H1 (cell line): ENCODE data around the gene PPP1R12A. TPM values are rescaled to one million over a fixed set of nuclear protein-coding genes. Genes with fewer than 3 reads are reported as not detected.

ENCODE experiments used
- CTCF ChIA-PET: fragments of 300-600 bp; sonication (Branson Sonifier 250); formaldehyde crosslinking; loops from one replicate; lab custom pipeline; 2021; ENCODE audit not compliant: partially characterized antibody; lab: Charles Lee
- POLR2A ChIA-PET: fragments of 300-600 bp; sonication (Branson Sonifier 250); formaldehyde crosslinking; loops from one replicate; lab custom pipeline; 2021; ENCODE audit warnings: inconsistent platforms; ENCODE audit not compliant: partially characterized antibody; lab: Charles Lee
- DNase-seq, 2 experiments: peaks; one replicate each; pipeline versions ENCODE4 v3.0.0 to v3.0.0-alpha.2; 2010 to 2022; ENCODE audit warnings: low spot score in 2 of 2, low read depth in 1 of 2, mixed read lengths in 1 of 2
- FAIRE-seq: peaks from 2 replicates; lab custom pipeline; 2011; peaks lifted over from hg19 to GRCh38; lab: Jason Lieb, UNC
- H2AFZ ChIP-seq: 2 replicates; pipeline ENCODE4 v1.8.1; 2012; ENCODE audit warnings: low read length, inconsistent platforms
- H2AK5ac ChIP-seq: 2 replicates; pipeline ENCODE4 v1.6.1; 2013; ENCODE audit warnings: low read depth, low read length
- H2BK120ac ChIP-seq: replicated peaks from 2 replicates; pipeline ENCODE3; 2013; ENCODE audit warnings: low read depth, low read length, inconsistent platforms
- H2BK12ac ChIP-seq: 2 replicates; pipeline ENCODE4 v1.6.1; 2013; ENCODE audit warnings: low read depth, low read length
- H2BK15ac ChIP-seq: 2 replicates; pipeline ENCODE4 v1.6.1; 2013; ENCODE audit warnings: low read length
- H2BK20ac ChIP-seq: 2 replicates; pipeline ENCODE4 v1.6.1; 2013; ENCODE audit warnings: low read length
- H2BK5ac ChIP-seq: 2 replicates; pipeline ENCODE4 v1.6.1; 2013; ENCODE audit warnings: low read depth, low read length
- H3K14ac ChIP-seq: 2 replicates; pipeline ENCODE4 v1.6.1; 2013; ENCODE audit warnings: inconsistent platforms; ENCODE audit not compliant: insufficient read length
- H3K18ac ChIP-seq: 2 replicates; pipeline ENCODE4 v1.6.1; 2013; ENCODE audit warnings: low read length; ENCODE audit errors: extremely low read depth
- H3K23ac ChIP-seq: 2 replicates; pipeline ENCODE4 v1.6.1; 2013; ENCODE audit warnings: inconsistent platforms; ENCODE audit not compliant: insufficient read length
- H3K23me2 ChIP-seq: 2 replicates; pipeline ENCODE4 v1.6.1; 2013; ENCODE audit warnings: low read depth, low read length
- H3K27ac ChIP-seq: 2 replicates; pipeline ENCODE4 v1.6.1; 2011; ENCODE audit warnings: low read depth, low read length, inconsistent platforms
- H3K27me3 ChIP-seq, 4 experiments: replicated peaks in 1 of 4; 1 replicate in 1 of 4; 2 replicates in 3 of 4; pipeline versions ENCODE4 v1.6.1 to v1.8.1; 2011 to 2013; ENCODE audit warnings: low read length in 3 of 4, mild to moderate bottlenecking in 3 of 4, inconsistent platforms in 2 of 4, mixed read lengths in 2 of 4, moderate library complexity in 1 of 4; ENCODE audit not compliant: control insufficient read depth in 3 of 4, insufficient read depth in 3 of 4; ENCODE audit errors: extremely low read depth in 1 of 4
- H3K36me3 ChIP-seq, 4 experiments: 2 replicates each; pipeline versions ENCODE4 v1.6.1 to v1.8.1; 2011 to 2013; ENCODE audit warnings: mild to moderate bottlenecking in 4 of 4, low read length in 3 of 4, moderate library complexity in 2 of 4, control low read depth in 1 of 4, inconsistent platforms in 1 of 4; ENCODE audit not compliant: insufficient read depth in 4 of 4, control insufficient read depth in 2 of 4
- H3K4ac ChIP-seq: replicated peaks from 2 replicates; pipeline ENCODE3; 2013; ENCODE audit warnings: low read length, low read depth, mixed read lengths, inconsistent platforms; ENCODE audit not compliant: insufficient read length
- H3K4me1 ChIP-seq, 4 experiments: replicated peaks in 1 of 4; 1 replicate in 1 of 4; 2 replicates in 3 of 4; pipeline versions ENCODE4 v1.6.1 to v1.8.1; 2011 to 2013; ENCODE audit warnings: low read length in 3 of 4, inconsistent platforms in 2 of 4, mixed read lengths in 1 of 4; ENCODE audit not compliant: insufficient read depth in 4 of 4, control insufficient read depth in 3 of 4
- H3K4me2 ChIP-seq, 2 experiments: 2 replicates each; pipeline versions ENCODE4 v1.6.1 to v1.8.1; 2011 to 2013; ENCODE audit warnings: low read depth in 2 of 2, low read length in 2 of 2, control low read depth in 1 of 2, inconsistent platforms in 1 of 2, mild to moderate bottlenecking in 1 of 2; ENCODE audit not compliant: insufficient read depth in 1 of 2
- H3K4me3 ChIP-seq, 4 experiments: fragments of 200-600, 300-600 bp in 1 of 4; sonication (generic), shearing (Covaris generic), sonication (Bioruptor Twin) in 1 of 4; 2 replicates each; pipeline versions ENCODE4 v1.5.1 to v1.8.1; 2011 to 2016; ENCODE audit warnings: low read length in 4 of 4, low read depth in 3 of 4, control low read depth in 2 of 4, inconsistent platforms in 2 of 4, mild to moderate bottlenecking in 2 of 4, mixed read lengths in 1 of 4, moderate library complexity in 1 of 4; ENCODE audit not compliant: insufficient read depth in 2 of 4; ENCODE audit errors: extremely low read depth in 1 of 4
- H3K56ac ChIP-seq: replicated peaks from 2 replicates; pipeline ENCODE3; 2013; ENCODE audit warnings: low read depth, mild to moderate bottlenecking, mixed read lengths, low read length, inconsistent platforms; ENCODE audit not compliant: insufficient read length
- H3K79me1 ChIP-seq: 2 replicates; pipeline ENCODE4 v1.6.1; 2013; ENCODE audit warnings: low read depth, low read length, control low read depth
- H3K79me2 ChIP-seq, 2 experiments: 2 replicates each; pipeline versions ENCODE4 v1.6.1 to v1.8.1; 2012 to 2013; ENCODE audit warnings: low read length in 2 of 2, mild to moderate bottlenecking in 2 of 2, inconsistent platforms in 1 of 2; ENCODE audit not compliant: insufficient read depth in 2 of 2, control insufficient read depth in 1 of 2
- H3K9ac ChIP-seq, 4 experiments: replicated peaks in 1 of 4; 1 replicate in 1 of 4; 2 replicates in 3 of 4; pipeline versions ENCODE4 v1.6.1 to v1.8.1; 2011 to 2013; ENCODE audit warnings: low read depth in 3 of 4, low read length in 3 of 4, control low read depth in 2 of 4, mild to moderate bottlenecking in 2 of 4, moderate library complexity in 2 of 4, inconsistent platforms in 1 of 4; ENCODE audit errors: extremely low read depth in 1 of 4
- H3K9me3 ChIP-seq, 2 experiments: 2 replicates each; pipeline versions ENCODE4 v1.6.1 to v1.8.1; 2012 to 2013; ENCODE audit warnings: mild to moderate bottlenecking in 2 of 2, moderate library complexity in 2 of 2, control low read depth in 1 of 2, inconsistent platforms in 1 of 2, low read depth in 1 of 2, low read length in 1 of 2, mixed read lengths in 1 of 2; ENCODE audit not compliant: insufficient read depth in 2 of 2
- H4K20me1 ChIP-seq, 2 experiments: replicated peaks in 1 of 2; 2 replicates each; pipeline versions ENCODE3 to v1.8.1; 2011 to 2013; ENCODE audit warnings: inconsistent platforms in 2 of 2, low read length in 2 of 2, mild to moderate bottlenecking in 1 of 2; ENCODE audit not compliant: insufficient read depth in 2 of 2, control insufficient read depth in 1 of 2
- H4K5ac ChIP-seq: 2 replicates; pipeline ENCODE4 v1.6.1; 2013; ENCODE audit warnings: low read length, low read depth, mixed read lengths, inconsistent platforms; ENCODE audit not compliant: insufficient read length
- H4K8ac ChIP-seq: 2 replicates; pipeline ENCODE4 v1.8.0; 2013; ENCODE audit warnings: mild to moderate bottlenecking, moderate library complexity, low read length, inconsistent platforms; ENCODE audit not compliant: insufficient read depth; ENCODE audit errors: extremely low read depth
- H4K91ac ChIP-seq: replicated peaks from 2 replicates; pipeline ENCODE3; 2013; ENCODE audit warnings: low read length, mixed read lengths, inconsistent platforms; ENCODE audit not compliant: insufficient read length
- BACH1 ChIP-seq: IDR thresholded peaks from 2 replicates; pipeline ENCODE4 v1.6.1; 2012; ENCODE audit warnings: low read length, improper control_type of control experiment
- NRF1 ChIP-seq: IDR thresholded peaks from 2 replicates; pipeline ENCODE4 v1.6.1; 2011; ENCODE audit warnings: mild to moderate bottlenecking, low read depth, low read length, improper control_type of control experiment
- POLR2AphosphoS5 ChIP-seq: IDR thresholded peaks from 2 replicates; pipeline ENCODE4 v1.6.1; 2011; ENCODE audit warnings: low read depth, low read length
- WGBS, 2 experiments: shearing (Covaris generic) in 1 of 2; methylation state at CpG; one replicate each; pipeline versions ENCODE4 v1.1.6 to v1.1.7; 2013 to 2015; ENCODE audit warnings: low lambda C conversion rate in 2 of 2, mixed read lengths in 2 of 2, inconsistent platforms in 1 of 2, low coverage in 1 of 2, missing lambda C conversion rate in 1 of 2; ENCODE audit not compliant: insufficient replicate concordance in 2 of 2, insufficient coverage in 1 of 2, insufficient read length in 1 of 2; ENCODE audit errors: extremely low coverage in 1 of 2, missing lambda C conversion rate in 1 of 2; 5-methylcytosine and 5-hydroxymethylcytosine counted together
- polyA plus RNA-seq, 7 experiments: library from polyadenylated mRNA; depleted of rRNA in 3 of 7; stranded (reverse) in 5 of 7; unstranded in 2 of 7; fragments of >200 nt in 5 of 7; fragments of 200-250 nt in 2 of 7; gene quantifications; 1 replicate in 5 of 7; 2 replicates in 1 of 7; 4 replicates in 1 of 7; pipeline versions ENCODE4 v1.2.1 to v1.2.3, GENCODE V29; 2011 to 2013; ENCODE audit warnings: missing spikeins in 2 of 7, mixed read lengths in 2 of 7
- total RNA-seq: library from RNA; stranded (reverse); fragmentation: NEBNext Ultra II Directional; extraction: Animal tissue kit (Norgen Biotek cat#: 25700); gene quantifications from 2 replicates; pipeline ENCODE4 v1.2.1, GENCODE V29; 2021

The PPP1R12A gene
- total and polyA plus RNA-seq, 2 of the 8 experiments (the other 6 are each of a cell fraction or from before 2014, with no cell fraction given), result 14.7 to 81.5 TPM

DNA sequence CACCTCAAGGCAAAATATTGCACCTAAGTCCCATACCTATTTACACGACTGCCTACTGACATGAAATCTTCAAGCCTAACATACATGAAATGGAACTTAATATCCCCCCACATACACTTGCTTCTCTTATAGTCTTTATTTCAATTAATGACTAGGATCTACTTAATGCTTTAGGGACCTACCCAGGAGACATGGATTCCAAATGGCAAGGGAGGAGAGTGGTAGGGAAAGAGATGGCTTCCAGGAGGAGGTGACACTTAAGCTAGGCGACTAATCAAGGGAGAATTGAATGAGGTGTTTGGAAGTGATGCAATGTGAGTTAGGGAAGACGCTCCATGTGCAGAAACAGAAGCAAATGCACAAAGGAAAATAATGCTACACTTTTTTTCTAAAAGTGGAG lies 9.7 kb upstream of the PPP1R12A start:
- Histone ChIP-seq H3K23me2 (no peaks in the 10 kb centered on the region), H3K9me3 (no peaks in the 10 kb centered on the region), H3K27me3 (no peaks in the 10 kb centered on the region), H2AFZ (no peak overlapping the region), H3K18ac (no peak overlapping the region), H3K27ac (no peak overlapping the region), H3K4me3 (no peak overlapping the region), H2BK12ac (no peak overlapping the region), H3K79me2 (no peaks in the 10 kb centered on the region), H4K91ac (no peak overlapping the region), H3K4me2 (no peak overlapping the region), H3K56ac (no peak overlapping the region), H4K20me1 (no peaks in the 10 kb centered on the region), H3K4ac (no peak overlapping the region), H2BK5ac (no peak overlapping the region), H2BK120ac (no peak overlapping the region), H3K9ac (no peak overlapping the region), H4K5ac (no peak overlapping the region), H3K79me1 (no peaks in the 10 kb centered on the region), H2BK15ac (no peak overlapping the region), H4K8ac (no peak overlapping the region)
- no peak for FAIRE-seq
- ChIA-PET CTCF (interaction anchor here (0.6 to 1.1 kb wide), 2 partner anchors 39 to 245 kb away, joined by 3 to 4 read pairs; no protein-coding TSS in a partner anchor), POLR2A (interaction anchor here (2.2 kb wide), 1 partner anchor 9 kb away, joined by 8 read pairs; no protein-coding TSS in a partner anchor)
- no peak for TF ChIP-seq POLR2AphosphoS5
- no peak for TF ChIP-seq NRF1
- TF ChIP-seq BACH1, result no peak
- TF ChIP-seq, all 59 proteins: peak for 0
- Histone ChIP-seq H3K23ac (no peak overlapping the region), H3K14ac (no peak overlapping the region), H3K4me1 (peaks cover 0 to 2% (median 0%) of the 10 kb centered on the region in 4 experiments; a peak in 2 of 7 replicates), H2BK20ac (no peak overlapping the region), H3K36me3 (no peaks in the 10 kb centered on the region), H2AK5ac (no peak overlapping the region)
- WGBS, 2 experiments, result 87% methylated on average over 3 of the region's 3 CpGs; no CpG with 5 or more reads in 1 of the 2 experiments
- DNase-seq, result no peak
